Duodenal mucosa (tissue), 2 donors: ENCODE results near the gene RXYLT1.

Source experiments
- H3K27ac ChIP-seq: one replicate; pipeline ENCODE4 v1.7.0; 2013; ENCODE audit warnings: low read depth, low read length
- H3K27me3 ChIP-seq, 2 donors: one replicate each; pipeline ENCODE4 v1.7.0; 2013; ENCODE audit warnings: low read length in 2 of 2, control low read depth in 1 of 2; ENCODE audit not compliant: insufficient read depth in 2 of 2, control insufficient read depth in 1 of 2
- H3K36me3 ChIP-seq, 2 donors: one replicate each; pipeline ENCODE4 v1.7.0; 2013; ENCODE audit warnings: low read length in 2 of 2, control low read depth in 1 of 2; ENCODE audit not compliant: insufficient read depth in 2 of 2, control insufficient read depth in 1 of 2
- H3K4me1 ChIP-seq, 2 donors: one replicate each; pipeline ENCODE4 v1.7.0; 2013; ENCODE audit warnings: low read length in 2 of 2, control low read depth in 1 of 2; ENCODE audit not compliant: insufficient read depth in 2 of 2, control insufficient read depth in 1 of 2
- H3K4me3 ChIP-seq, 2 donors: one replicate each; pipeline ENCODE4 v1.7.0; 2013; ENCODE audit warnings: low read length in 2 of 2, low read depth in 1 of 2
- H3K9ac ChIP-seq, 2 donors: one replicate each; pipeline ENCODE4 v1.7.0; 2013; ENCODE audit warnings: low read length in 2 of 2, low read depth in 1 of 2
- H3K9me3 ChIP-seq, 2 donors: one replicate each; pipeline ENCODE4 v1.7.0; 2013; ENCODE audit warnings: low read length in 2 of 2, control low read depth in 1 of 2; ENCODE audit not compliant: control insufficient read depth in 1 of 2

The RXYLT1 gene

DNA sequence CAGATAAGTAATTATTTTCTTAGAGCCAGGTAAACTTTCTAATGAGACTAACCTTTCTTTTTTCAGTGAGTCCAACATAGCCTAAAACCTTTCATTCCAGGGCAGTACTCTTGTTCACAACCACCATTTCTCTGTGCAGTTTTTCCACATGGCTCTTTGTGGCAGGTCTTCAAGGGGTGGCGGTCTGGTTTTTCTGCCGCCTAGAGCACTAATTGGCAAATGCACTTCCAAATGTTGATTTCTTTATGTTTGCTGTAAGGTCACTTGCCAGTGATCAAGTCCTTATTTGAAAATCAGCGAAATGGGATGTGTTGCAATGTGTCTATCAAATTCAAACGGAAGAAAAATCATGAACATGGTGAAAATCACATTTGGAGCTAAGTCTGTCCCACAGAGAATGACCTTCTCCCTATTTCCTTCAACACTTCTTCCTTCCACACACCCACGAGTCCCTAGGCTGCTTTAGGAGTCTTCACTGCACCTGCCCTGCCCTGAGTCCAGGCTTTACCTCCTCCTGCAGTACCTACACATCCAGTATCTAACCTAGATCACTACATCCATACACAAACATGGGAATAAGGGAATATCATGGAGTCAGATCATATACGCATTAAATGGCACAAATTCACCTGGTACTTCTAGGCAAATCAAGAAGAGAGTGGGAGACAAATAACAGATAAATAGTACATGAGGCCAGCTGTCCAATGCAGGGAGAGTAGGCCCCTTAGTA is 66.7 kb downstream of the RXYLT1 start:
- Histone ChIP-seq H3K9ac (peak overlapping the region; percentile 26 to 77), H3K27ac (no peak overlapping the region), H3K4me3 (peak overlapping the region; percentile 85 to 97), H3K4me1 (peaks cover 22 to 33% of the 10 kb centered on the region in 2 donors), H3K27me3 (no peaks in the 10 kb centered on the region), H3K36me3 (no peaks in the 10 kb centered on the region), H3K9me3 (no peaks in the 10 kb centered on the region)

DNA sequence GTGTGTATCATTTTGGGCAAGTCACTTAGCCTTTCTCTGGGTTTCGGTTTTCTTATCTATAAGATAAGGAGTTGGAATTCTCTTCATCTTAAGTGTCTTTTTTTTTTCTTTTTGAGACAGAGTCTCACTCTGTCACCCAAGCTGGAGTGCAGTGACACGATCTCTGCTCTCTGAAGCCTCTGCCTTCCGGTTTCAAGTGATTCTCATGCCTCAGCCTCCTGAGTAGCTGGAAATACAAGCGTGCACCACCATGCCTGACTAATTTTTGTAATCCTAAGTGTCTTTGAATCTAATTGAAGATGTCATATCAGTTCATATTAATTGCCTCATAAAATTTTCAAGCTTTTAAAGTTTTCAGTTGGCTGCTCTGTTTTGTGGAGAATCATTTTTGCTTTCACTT is 68.7 kb downstream of the RXYLT1 start:
- no peaks in the 10 kb centered on the region for H3K27me3 ChIP-seq
- H3K27ac ChIP-seq = no peak overlapping the region
- H3K9ac ChIP-seq = no peak overlapping the region
- H3K36me3 ChIP-seq = no peaks in the 10 kb centered on the region
- no peaks in the 10 kb centered on the region for H3K9me3 ChIP-seq
- H3K4me1 ChIP-seq = peaks cover 22 to 33% of the 10 kb centered on the region in 2 donors
- no peak overlapping the region for H3K4me3 ChIP-seq

DNA sequence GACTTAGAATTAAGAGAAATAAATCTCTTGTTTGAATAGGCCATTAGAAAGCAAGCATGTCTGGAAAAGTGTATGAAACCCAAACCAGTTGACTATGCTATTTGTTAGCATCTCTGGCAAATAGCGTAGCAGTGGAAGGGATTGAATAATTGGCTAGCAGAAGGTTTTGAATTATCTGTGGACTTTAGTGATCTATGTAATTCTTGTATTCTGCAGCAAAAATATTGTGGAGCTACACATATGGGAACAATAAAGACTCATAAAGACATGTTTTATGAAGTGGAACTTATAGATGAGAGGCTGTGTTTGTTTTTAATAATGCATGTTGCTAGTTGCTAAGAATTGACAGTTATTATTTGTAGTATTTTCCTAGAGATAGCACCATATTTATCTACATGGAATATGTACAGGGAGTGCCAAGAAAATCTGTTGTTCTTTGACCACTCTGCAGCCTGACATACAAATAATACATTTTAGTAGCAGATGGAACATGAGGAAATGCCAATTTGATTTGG is 69.5 kb downstream of the RXYLT1 start:
- H3K4me3 ChIP-seq = no peak overlapping the region
- H3K9me3 ChIP-seq = no peaks in the 10 kb centered on the region
- H3K27ac ChIP-seq = no peak overlapping the region
- no peaks in the 10 kb centered on the region for H3K27me3 ChIP-seq
- no peak overlapping the region for H3K9ac ChIP-seq
- no peaks in the 10 kb centered on the region for H3K36me3 ChIP-seq
- H3K4me1 ChIP-seq = peaks cover 22 to 33% of the 10 kb centered on the region in 2 donors

DNA sequence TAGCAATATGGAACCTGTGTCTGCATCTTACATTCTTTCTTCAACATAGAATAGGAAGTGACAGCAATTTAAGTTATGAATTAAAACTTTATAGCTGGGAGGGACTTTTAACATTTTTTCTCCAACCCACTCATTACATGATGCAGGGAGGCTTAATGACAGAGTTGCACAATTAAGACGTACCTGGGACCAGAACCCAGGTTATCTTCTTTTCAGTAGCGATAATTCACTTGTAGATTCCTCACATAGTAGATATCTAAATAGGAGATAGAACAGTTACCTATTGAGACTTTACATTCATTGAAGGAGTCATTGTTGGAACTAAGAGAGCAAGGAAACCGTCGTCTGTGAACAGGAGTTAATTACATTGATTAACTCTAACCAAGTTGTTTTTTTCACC is 69.9 kb downstream of the RXYLT1 start:
- Histone ChIP-seq H3K27me3 (no peaks in the 10 kb centered on the region), H3K4me3 (no peak overlapping the region), H3K9ac (no peak overlapping the region), H3K36me3 (no peaks in the 10 kb centered on the region), H3K9me3 (no peaks in the 10 kb centered on the region), H3K27ac (no peak overlapping the region), H3K4me1 (peaks cover 22 to 33% of the 10 kb centered on the region in 2 donors)

DNA sequence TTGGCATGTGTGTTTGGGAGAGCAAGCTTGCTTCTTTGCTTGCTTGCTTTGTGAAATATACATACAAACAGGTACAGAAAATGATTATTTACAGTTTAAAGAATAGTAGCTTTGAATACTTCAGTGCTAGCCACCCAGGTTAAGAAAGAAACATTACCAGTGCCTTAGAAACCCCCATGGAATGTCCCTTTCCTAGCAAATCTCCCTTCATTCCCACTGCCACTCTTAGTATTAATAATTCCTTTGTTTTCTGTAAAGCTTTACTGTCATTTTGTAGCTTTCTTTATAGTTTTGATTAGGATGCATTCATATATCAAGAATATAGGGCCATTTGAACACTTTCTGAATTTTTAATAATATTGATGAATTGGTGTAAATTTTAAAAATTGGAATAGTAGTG is 74.3 kb downstream of the RXYLT1 start:
- Histone ChIP-seq H3K27ac (no peak overlapping the region), H3K27me3 (no peaks in the 10 kb centered on the region), H3K9me3 (no peaks in the 10 kb centered on the region), H3K36me3 (no peaks in the 10 kb centered on the region), H3K4me3 (no peak overlapping the region), H3K4me1 (peaks cover 10 to 16% of the 10 kb centered on the region in 2 donors), H3K9ac (no peak overlapping the region)

DNA sequence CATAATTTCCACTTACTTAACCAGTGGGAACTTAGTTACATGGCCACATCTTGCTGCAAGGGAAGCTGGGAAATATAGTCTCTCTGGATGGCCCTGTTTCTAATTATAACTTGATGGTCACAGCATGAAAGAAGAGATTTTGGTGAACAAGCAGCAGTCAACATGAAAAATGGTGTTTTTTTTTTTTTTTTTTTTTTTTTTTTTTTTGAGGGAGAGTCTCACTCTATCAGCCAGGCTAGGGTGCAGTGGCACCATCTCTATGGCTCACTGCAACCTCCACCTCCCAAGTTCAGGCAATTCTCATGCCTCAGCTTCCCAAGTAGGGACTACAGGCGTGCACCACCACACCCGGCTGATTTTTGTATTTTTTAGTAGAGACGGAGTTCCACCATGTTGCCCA is 75.6 kb downstream of the RXYLT1 start:
- Histone ChIP-seq H3K9ac (no peak overlapping the region), H3K4me3 (no peak overlapping the region), H3K27me3 (no peaks in the 10 kb centered on the region), H3K4me1 (peaks cover 3% of the 10 kb centered on the region in 2 donors), H3K9me3 (no peaks in the 10 kb centered on the region), H3K27ac (no peak overlapping the region), H3K36me3 (no peaks in the 10 kb centered on the region)

DNA sequence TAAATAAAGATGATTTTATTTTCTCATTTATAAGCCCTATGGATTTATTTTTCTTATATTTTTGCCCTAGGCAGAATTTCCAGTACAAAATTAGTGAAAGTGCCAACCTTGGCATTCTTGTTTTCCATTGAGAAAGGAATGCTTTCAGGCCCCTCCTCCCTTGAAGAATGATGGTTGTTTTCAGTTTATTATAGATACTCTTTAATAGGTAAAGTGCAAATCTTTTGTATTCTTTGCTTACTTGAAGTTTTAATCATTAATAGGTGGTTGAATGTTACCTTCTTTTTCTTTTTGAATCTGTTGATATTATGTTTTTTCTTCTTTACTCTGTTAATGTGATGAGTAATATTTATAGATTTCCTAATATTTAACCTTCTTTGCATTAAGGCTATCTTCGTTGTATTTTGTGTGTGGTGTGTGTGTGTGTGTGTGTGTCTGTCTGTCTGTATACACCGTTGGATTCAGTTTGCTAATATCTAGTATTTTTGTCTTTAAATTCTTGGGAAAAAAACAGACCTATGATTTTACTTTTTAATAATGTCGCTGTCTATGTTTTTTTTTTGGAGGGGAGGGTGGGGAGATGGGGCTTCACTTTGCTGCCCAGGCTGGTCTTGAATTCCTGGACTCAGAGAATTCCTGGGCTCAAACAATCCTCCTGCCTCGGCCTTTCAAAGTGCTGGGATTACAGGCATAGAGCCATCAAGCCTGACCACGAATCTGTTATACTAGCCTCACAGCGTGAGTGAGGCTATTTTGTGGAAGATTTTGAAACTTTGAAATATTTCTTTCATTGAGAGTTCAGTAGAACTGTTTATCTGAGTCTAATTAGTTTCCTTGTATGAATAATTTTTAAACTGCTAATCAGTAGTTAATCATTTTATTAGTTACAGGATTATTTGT is 78.3 kb downstream of the RXYLT1 start:
- H3K9me3 ChIP-seq = no peaks in the 10 kb centered on the region
- no peak overlapping the region for H3K4me3 ChIP-seq
- no peak overlapping the region for H3K27ac ChIP-seq
- H3K27me3 ChIP-seq = no peaks in the 10 kb centered on the region
- no peak overlapping the region for H3K9ac ChIP-seq
- no peaks in the 10 kb centered on the region for H3K36me3 ChIP-seq
- peaks cover 6 to 7% of the 10 kb centered on the region in 2 donors for H3K4me1 ChIP-seq
